ENCODE measurements around the gene B4GALNT2. TPM values are rescaled to one million over a fixed set of nuclear protein-coding genes. Genes with fewer than 3 reads are reported as not detected.

B4GALNT2 gene
- total and polyA plus RNA-seq, 2 of the 8 experiments (the other 6 are each of a cell fraction or from before 2014, with no cell fraction given), result not detected

GRCh38 chr17:49148171-49148570 is 15.6 kb downstream of the B4GALNT2 start (continued):
- no peak for TF ChIP-seq SIRT6 (IDR thresholded peaks at IDR 0.05; ENCODE audit: low read length)
- no peak for TF ChIP-seq POLR2A (IDR thresholded peaks at IDR 0.05; ENCODE audit: control extremely low read depth in 1 of 2, low read depth in 2 of 2, low read length in 2 of 2)
- TF ChIP-seq NANOG (IDR thresholded peaks at IDR 0.05; ENCODE audit: insufficient read depth, low read depth, low read length, poor library complexity, severe bottlenecking), result no peak
- TF ChIP-seq HDAC6 (IDR thresholded peaks at IDR 0.05; ENCODE audit: low read depth, low read length), result no peak
- TF ChIP-seq USF2 (IDR thresholded peaks at IDR 0.05; ENCODE audit: low read length), result no peak
- no peak for TF ChIP-seq FOSL1 (IDR thresholded peaks at IDR 0.05; ENCODE audit: insufficient read depth, low read depth, low read length)
- no peak for TF ChIP-seq EZH2 (IDR thresholded peaks at IDR 0.05; ENCODE audit: low read depth, low read length, severe bottlenecking)
